Ishikawa (cell line): ENCODE measurements around the gene ZSCAN30.

Experiments used
- CEBPB ChIP-seq: IDR thresholded peaks from 2 replicates; pipeline ENCODE4 v1.6.1; 2012
- CREB1 ChIP-seq: IDR thresholded peaks from 2 replicates; pipeline ENCODE4 v1.6.1; 2012; ENCODE audit warnings: low read depth
- EGR1 ChIP-seq: IDR thresholded peaks from 2 replicates; pipeline ENCODE4 v1.6.1; 2012
- EP300 ChIP-seq: IDR thresholded peaks from 2 replicates; pipeline ENCODE4 v1.6.1; 2012; ENCODE audit warnings: borderline replicate concordance
- FOXM1 ChIP-seq: IDR thresholded peaks from 2 replicates; pipeline ENCODE4 v1.6.1; 2012; ENCODE audit warnings: low read depth, borderline replicate concordance
- MAX ChIP-seq: IDR thresholded peaks from 2 replicates; pipeline ENCODE4 v1.6.1; 2012
- NFIC ChIP-seq: IDR thresholded peaks from 2 replicates; pipeline ENCODE4 v1.6.1; 2012
- RAD21 ChIP-seq: IDR thresholded peaks from 2 replicates; pipeline ENCODE4 v1.6.1; 2012; ENCODE audit warnings: low read depth
- REST ChIP-seq: IDR thresholded peaks from 2 replicates; pipeline ENCODE4 v1.6.1; 2012; ENCODE audit warnings: low read depth, mild to moderate bottlenecking
- TAF1 ChIP-seq: IDR thresholded peaks from 2 replicates; pipeline ENCODE4 v1.6.1; 2012; ENCODE audit warnings: low read depth, mild to moderate bottlenecking
- TCF12 ChIP-seq: IDR thresholded peaks from 2 replicates; pipeline ENCODE4 v1.6.1; 2012; ENCODE audit warnings: low read depth
- TEAD4 ChIP-seq: IDR thresholded peaks from 2 replicates; pipeline ENCODE4 v1.6.1; 2012
- USF1 ChIP-seq: IDR thresholded peaks from 2 replicates; pipeline ENCODE4 v1.6.1; 2012
- YY1 ChIP-seq: IDR thresholded peaks from 2 replicates; pipeline ENCODE4 v1.6.1; 2012; ENCODE audit warnings: low read depth
- ZBTB7A ChIP-seq: IDR thresholded peaks from 2 replicates; pipeline ENCODE4 v1.6.1; 2012; ENCODE audit warnings: low read depth

The ZSCAN30 gene

GRCh38 chr18:35331367-35332087 is 41.5 kb upstream of the ZSCAN30 start:
- TF ChIP-seq RAD21 = no peak
- no peak for TF ChIP-seq TCF12
- TF ChIP-seq REST = no peak
- no peak for TF ChIP-seq MAX
- no peak for TF ChIP-seq FOXM1
- TF ChIP-seq CREB1 = no peak
- no peak for TF ChIP-seq TEAD4
- no peak for TF ChIP-seq EGR1
- TF ChIP-seq YY1 = no peak
- no peak for TF ChIP-seq CEBPB
- no peak for TF ChIP-seq EP300
- TF ChIP-seq NFIC = no peak
- no peak for TF ChIP-seq USF1
- TF ChIP-seq ZBTB7A = no peak

- TF ChIP-seq YY1 = no peak
- TF ChIP-seq ZBTB7A = no peak
- TF ChIP-seq NFIC = no peak
- no peak for TF ChIP-seq USF1
- no peak for TF ChIP-seq CREB1
- no peak for TF ChIP-seq EGR1
- no peak for TF ChIP-seq CEBPB
- no peak for TF ChIP-seq TAF1
- no peak for TF ChIP-seq REST
- TF ChIP-seq RAD21 = no peak
- no peak for TF ChIP-seq TEAD4
- TF ChIP-seq EP300 = no peak
- no peak for TF ChIP-seq TCF12
- no peak for TF ChIP-seq FOXM1
- no peak for TF ChIP-seq MAX
Measured at GRCh38 chr18:35328868-35329267, 38.8 kb upstream of the ZSCAN30 start.

- TF ChIP-seq CREB1 = no peak
Measured at GRCh38 chr18:35326695-35327387, 36.8 kb upstream of the ZSCAN30 start.

GRCh38 chr18:35324926-35325655 is 35.1 kb upstream of the ZSCAN30 start:
- TF ChIP-seq YY1 (no peak), TAF1 (no peak), TEAD4 (no peak), EGR1 (no peak), ZBTB7A (no peak), CREB1 (no peak), RAD21 (no peak), USF1 (no peak), REST (no peak), TCF12 (no peak), FOXM1 (no peak), MAX (no peak), EP300 (no peak), NFIC (no peak), CEBPB (no peak)
